SK-MEL-5 (cell line): Measurements from ENCODE around the gene METTL24. TPM values are rescaled to one million over a fixed set of nuclear protein-coding genes. Genes with fewer than 3 reads are reported as not detected.
A peak's percentile ranks its signal among the peaks of the same experiment; 100 is the strongest.
"Not testable (repeated sequence)": the region's sequence is repeated elsewhere in the genome, so short reads cannot be mapped to it uniquely, and the experiment has no call there.

Experiments
- DNase-seq: peaks from one replicate; pipeline ENCODE4 v3.0.0-alpha.2; 2016; ENCODE audit warnings: low read depth, low spot score
- in situ Hi-C: cut with HindIII; loops from 2 replicates; pipeline ENCODE4 v1.10.0; 2016; ENCODE audit warnings: low sequenced_read_pairs, high pct_unique_total_duplicates, low pct_unique_long_range_greater_than_20kb
- total RNA-seq: library from RNA; depleted of rRNA; stranded (reverse); fragments of >200 nt; shearing (Covaris generic); gene quantifications from 2 replicates; pipeline ENCODE4 v1.2.3, GENCODE V29; 2014

Gene METTL24
- total RNA-seq, 1 experiment from 2014 or later, result not detected

- no peak for DNase-seq
- in situ Hi-C loops, result no loop called here
Observed at GRCh38 chr6:110325197-110325596, 33.0 kb downstream of the METTL24 start.

GRCh38 chr6:110324548-110324947 lies 33.6 kb downstream of the METTL24 start:
- DNase-seq, result no peak
- in situ Hi-C loops, result no loop called here

GRCh38 chr6:110323258-110323657 lies 34.9 kb downstream of the METTL24 start:
- in situ Hi-C loops, result no loop called here
- no peak for DNase-seq

GRCh38 chr6:110322874-110323242 lies 35.3 kb downstream of the METTL24 start:
- DNase-seq, result no peak
- in situ Hi-C loops, result no loop called here

- DNase-seq, result no peak
- in situ Hi-C loops, result no loop called here
Observed at GRCh38 chr6:110322151-110322873, 35.8 kb downstream of the METTL24 start.

- in situ Hi-C loops, result no loop called here
Observed at GRCh38 chr6:110320307-110320706, 37.8 kb downstream of the METTL24 start.

GRCh38 chr6:110319843-110320242 lies 38.3 kb downstream of the METTL24 start:
- in situ Hi-C loops, result no loop called here
- no peak for DNase-seq

More at GRCh38 chr6:110320307-110320706, 37.8 kb downstream of the METTL24 start:
- DNase-seq, result no peak

GRCh38 chr6:110319381-110319780 lies 38.8 kb downstream of the METTL24 start:
- in situ Hi-C loops, result no loop called here
- DNase-seq, result no peak

- in situ Hi-C loops, result no loop called here
- DNase-seq, result no peak
Observed at GRCh38 chr6:110318971-110319370, 39.2 kb downstream of the METTL24 start.

- DNase-seq, result no peak
- in situ Hi-C loops, result no loop called here
Observed at GRCh38 chr6:110317646-110318045, 40.5 kb downstream of the METTL24 start.

- in situ Hi-C loops, result no loop called here
- no peak for DNase-seq
Observed at GRCh38 chr6:110317189-110317588, 41.0 kb downstream of the METTL24 start.

- peak; percentile 13 for DNase-seq
- in situ Hi-C loops, result no loop called here
Observed at GRCh38 chr6:110315869-110316398, 42.2 kb downstream of the METTL24 start.

- in situ Hi-C loops, result no loop called here
Observed at GRCh38 chr6:110315207-110315868, 42.8 kb downstream of the METTL24 start.

GRCh38 chr6:110310861-110311446 lies 47.2 kb downstream of the METTL24 start:
- in situ Hi-C loops, result no loop called here

More at GRCh38 chr6:110315207-110315868, 42.8 kb downstream of the METTL24 start:
- no peak for DNase-seq

GRCh38 chr6:110309432-110309831 lies 48.7 kb downstream of the METTL24 start:
- in situ Hi-C loops, DNase-seq: not testable (repeated sequence)

More at GRCh38 chr6:110310861-110311446, 47.2 kb downstream of the METTL24 start:
- no peak for DNase-seq

- DNase-seq, result no peak
- in situ Hi-C loops, result no loop called here
Observed at GRCh38 chr6:110307368-110307767, 50.8 kb downstream of the METTL24 start.

GRCh38 chr6:110305832-110306231 lies 52.3 kb downstream of the METTL24 start:
- in situ Hi-C loops, DNase-seq: not testable (repeated sequence)

GRCh38 chr6:110303692-110304091 lies 54.5 kb downstream of the METTL24 start:
- in situ Hi-C loops, DNase-seq: not testable (repeated sequence)
